ENCODE measurements around the gene RGP1.
A peak's percentile ranks its signal among the peaks of the same experiment; 100 is the strongest.

RGP1 gene

GRCh38 chr9:35749515-35750255 is 598 bp downstream of the RGP1 start:
- ChIA-PET POLR2A (interaction anchor here (0.6 to 6.2 kb wide), 9 partner anchors 9 to 157 kb away, joined by 3 to 73 read pairs (median 8); partner anchors contain the start of genes CCDC107, CREB3, HINT2 and RMRP), CTCF (interaction anchor here (0.8 to 1.9 kb wide), 7 partner anchors 11 to 62 kb away, joined by 3 to 9 read pairs (median 3); partner anchors contain the start of genes CREB3, SPAG8 and TLN1)
- Histone ChIP-seq H3K36me3 (ENCODE audit: control insufficient read depth in 2 of 2, insufficient read depth in 1 of 2, low read length in 2 of 2) (peaks cover 9 to 65% of the 10 kb centered on the region in 2 experiments; a peak in 2 of 3 replicates), H3K9me3 (ENCODE audit: control insufficient read depth, insufficient read depth, low read depth, low read length) (no peaks in the 10 kb centered on the region), H3K27ac (ENCODE audit: extremely low read depth, low read depth, low read length) (peak overlapping the region; percentile 67), H3K4me3 (ENCODE audit: low read depth, low read length) (peak overlapping the region; percentile 77), H3K4me1 (ENCODE audit: control insufficient read depth, insufficient read depth, low read length) (no peaks in the 10 kb centered on the region; the same call in 1 of the 2 replicates)
- TF ChIP-seq KLF9 (tag by site-specific recombination; IDR thresholded peaks at IDR 0.05; ENCODE audit: low read depth) (0 out of 2 replicates have a peak, but pooled peaks have one; percentile 22), KLF1 (tag by site-specific recombination; IDR thresholded peaks at IDR 0.05) (peak; percentile 44; the same call in 1 of the 2 replicates), PATZ1 (tag by site-specific recombination; IDR thresholded peaks at IDR 0.05) (peak; percentile 54; the same call in 1 of the 2 replicates), ZBTB48 (tag by site-specific recombination; IDR thresholded peaks at IDR 0.05) (peak; percentile 15; the same call in 1 of the 2 replicates), ZBTB17 (tag by site-specific recombination; IDR thresholded peaks at IDR 0.05) (peak; percentile 31; the same call in 1 of the 2 replicates), KLF8 (tag by site-specific recombination; IDR thresholded peaks at IDR 0.05) (0 out of 2 replicates have a peak, but pooled peaks have one; percentile 9), RBAK (tag by site-specific recombination; IDR thresholded peaks at IDR 0.05) (no peak), ZNF639 (tag by site-specific recombination; IDR thresholded peaks at IDR 0.05) (no peak), ZNF785 (tag by site-specific recombination; IDR thresholded peaks at IDR 0.05) (no peak), ZBTB10 (tag by site-specific recombination; IDR thresholded peaks at IDR 0.05) (peak; percentile 38; the same call in 1 of the 2 replicates), ZBTB20 (tag by site-specific recombination; IDR thresholded peaks at IDR 0.05) (peak; percentile 42), ZNF529 (tag by site-specific recombination; IDR thresholded peaks at IDR 0.05; ENCODE audit: insufficient replicate concordance) (no peak), ZNF660 (tag by site-specific recombination; IDR thresholded peaks at IDR 0.05) (no peak), ZNF518A (tag by site-specific recombination; conservative IDR thresholded peaks at IDR 0.05; ENCODE audit: low read depth) (0 out of 2 replicates have a peak, but pooled peaks have one; percentile 0), ZNF76 (tag by site-specific recombination; IDR thresholded peaks at IDR 0.05; ENCODE audit: borderline replicate concordance, low read depth) (no peak), ZNF335 (tag by site-specific recombination; conservative IDR thresholded peaks at IDR 0.05) (peak; percentile 83), ZSCAN18 (tag by site-specific recombination; IDR thresholded peaks at IDR 0.05) (no peak), ZNF513 (tag by site-specific recombination; IDR thresholded peaks at IDR 0.05) (no peak), ZNF302 (tag by site-specific recombination; IDR thresholded peaks at IDR 0.05; ENCODE audit: low read depth) (no peak), ZNF48 (tag by site-specific recombination; IDR thresholded peaks at IDR 0.05) (no peak), KLF16 (tag by site-specific recombination; IDR thresholded peaks at IDR 0.05) (0 out of 2 replicates have a peak, but pooled peaks have one; percentile 40), ZNF777 (tag by site-specific recombination; IDR thresholded peaks at IDR 0.05; ENCODE audit: borderline replicate concordance) (0 out of 2 replicates have a peak, but pooled peaks have one; percentile 43)

Data from HEK293 (cell line).